Measurements from ENCODE around the gene SETDB1.

DNA sequence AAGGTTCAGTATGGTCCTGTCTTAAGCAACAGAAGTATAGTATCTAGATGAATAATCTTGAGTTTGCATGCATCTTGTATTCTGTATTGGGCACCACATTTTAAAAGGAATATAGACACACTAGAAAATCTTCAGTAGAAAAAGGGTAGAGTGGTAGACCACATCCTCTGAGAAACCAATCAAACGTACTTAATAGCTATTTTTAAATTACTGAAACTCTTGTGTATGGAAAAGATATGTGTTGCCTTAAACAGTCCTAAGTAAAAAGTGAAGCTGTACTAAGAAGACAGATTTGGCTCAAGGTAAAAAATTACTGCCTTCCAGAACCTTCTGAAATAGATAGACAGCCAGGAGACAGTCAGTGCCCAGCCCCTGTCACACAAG, 36.1 kb upstream of the SETDB1 start:
- no peak for TF ChIP-seq CTCF (IDR thresholded peaks at IDR 0.05 in 8 of 11, conservative IDR thresholded peaks at IDR 0.05 in 3 of 11)
- TF ChIP-seq POLR2A (IDR thresholded peaks at IDR 0.05), result no peak
- TF ChIP-seq POLR2AphosphoS5 (IDR thresholded peaks at IDR 0.05), result no peak
